ENCODE measurements around the gene DNASE1L2.

Gene DNASE1L2

DNA sequence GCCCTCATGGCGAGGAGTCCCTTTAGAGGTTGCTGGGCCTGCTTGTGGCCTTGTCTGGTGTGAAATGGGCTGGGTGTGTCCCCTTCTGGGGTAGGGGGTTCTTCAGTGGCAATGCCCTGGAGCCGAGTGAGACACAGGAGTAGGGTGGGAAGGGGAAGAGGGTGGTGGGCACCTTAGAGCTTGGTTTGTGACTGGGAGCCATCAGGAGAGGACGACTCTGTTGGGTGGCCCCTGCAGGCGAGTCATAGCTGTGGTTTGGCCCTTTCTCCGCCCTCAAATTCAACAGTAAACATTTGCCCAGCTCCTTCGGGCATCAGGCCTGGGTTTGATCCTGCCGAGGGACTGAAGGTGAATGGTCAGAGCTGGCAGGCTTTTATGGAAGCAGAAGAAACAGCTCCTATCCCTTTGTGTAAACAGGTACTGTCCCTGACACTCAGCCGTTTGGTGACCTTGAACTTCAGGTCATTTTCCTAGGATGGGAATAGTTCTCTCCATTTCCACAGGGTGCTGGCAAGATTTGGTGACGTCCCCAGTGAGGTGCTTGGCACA is 9.9 kb upstream of the DNASE1L2 start:
- H3K4me3 ChIP-seq (ENCODE audit: low read depth, low read length): no peak overlapping the region
- TF ChIP-seq, protein P1, sequence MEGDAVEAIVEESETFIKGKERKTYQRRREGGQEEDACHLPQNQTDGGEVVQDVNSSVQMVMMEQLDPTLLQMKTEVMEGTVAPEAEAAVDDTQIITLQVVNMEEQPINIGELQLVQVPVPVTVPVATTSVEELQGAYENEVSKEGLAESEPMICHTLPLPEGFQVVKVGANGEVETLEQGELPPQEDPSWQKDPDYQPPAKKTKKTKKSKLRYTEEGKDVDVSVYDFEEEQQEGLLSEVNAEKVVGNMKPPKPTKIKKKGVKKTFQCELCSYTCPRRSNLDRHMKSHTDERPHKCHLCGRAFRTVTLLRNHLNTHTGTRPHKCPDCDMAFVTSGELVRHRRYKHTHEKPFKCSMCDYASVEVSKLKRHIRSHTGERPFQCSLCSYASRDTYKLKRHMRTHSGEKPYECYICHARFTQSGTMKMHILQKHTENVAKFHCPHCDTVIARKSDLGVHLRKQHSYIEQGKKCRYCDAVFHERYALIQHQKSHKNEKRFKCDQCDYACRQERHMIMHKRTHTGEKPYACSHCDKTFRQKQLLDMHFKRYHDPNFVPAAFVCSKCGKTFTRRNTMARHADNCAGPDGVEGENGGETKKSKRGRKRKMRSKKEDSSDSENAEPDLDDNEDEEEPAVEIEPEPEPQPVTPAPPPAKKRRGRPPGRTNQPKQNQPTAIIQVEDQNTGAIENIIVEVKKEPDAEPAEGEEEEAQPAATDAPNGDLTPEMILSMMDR (IDR thresholded peaks at IDR 0.05; ENCODE audit: low read depth, low read length): no peak

- TF ChIP-seq, protein P1 (IDR thresholded peaks at IDR 0.05; ENCODE audit: low read depth, low read length): no peak
- H3K4me3 ChIP-seq (ENCODE audit: low read depth, low read length): no peak overlapping the region
These were observed 9.3 kb upstream of the DNASE1L2 start for GRCh38 chr16:2226918-2227317.

- H3K4me3 ChIP-seq (ENCODE audit: low read depth, low read length): no peak overlapping the region
- TF ChIP-seq, protein P1 (IDR thresholded peaks at IDR 0.05; ENCODE audit: low read depth, low read length): no peak
These were observed 8.0 kb upstream of the DNASE1L2 start for GRCh38 chr16:2228161-2228824.

GRCh38 chr16:2229091-2229490 is 7.2 kb upstream of the DNASE1L2 start:
- H3K4me3 ChIP-seq (ENCODE audit: low read depth, low read length): no peak overlapping the region
- TF ChIP-seq, protein P1 (IDR thresholded peaks at IDR 0.05; ENCODE audit: low read depth, low read length): no peak

- TF ChIP-seq, protein P1 (IDR thresholded peaks at IDR 0.05; ENCODE audit: low read depth, low read length): no peak
- H3K4me3 ChIP-seq (ENCODE audit: low read depth, low read length): no peak overlapping the region
These were observed 6.5 kb upstream of the DNASE1L2 start for GRCh38 chr16:2229632-2230250.

GRCh38 chr16:2230376-2230775 is 5.9 kb upstream of the DNASE1L2 start:
- H3K4me3 ChIP-seq (ENCODE audit: low read depth, low read length): no peak overlapping the region
- TF ChIP-seq, protein P1 (IDR thresholded peaks at IDR 0.05; ENCODE audit: low read depth, low read length): no peak
